ENCODE measurements around the gene PAPOLG.
"Not testable (repeated sequence)": the region's sequence is repeated elsewhere in the genome, so short reads cannot be mapped to it uniquely, and the experiment has no call there.

The PAPOLG gene

GRCh38 chr2:60775048-60775639 is 19.1 kb downstream of the PAPOLG start:
- no peak for DNase-seq

DNA sequence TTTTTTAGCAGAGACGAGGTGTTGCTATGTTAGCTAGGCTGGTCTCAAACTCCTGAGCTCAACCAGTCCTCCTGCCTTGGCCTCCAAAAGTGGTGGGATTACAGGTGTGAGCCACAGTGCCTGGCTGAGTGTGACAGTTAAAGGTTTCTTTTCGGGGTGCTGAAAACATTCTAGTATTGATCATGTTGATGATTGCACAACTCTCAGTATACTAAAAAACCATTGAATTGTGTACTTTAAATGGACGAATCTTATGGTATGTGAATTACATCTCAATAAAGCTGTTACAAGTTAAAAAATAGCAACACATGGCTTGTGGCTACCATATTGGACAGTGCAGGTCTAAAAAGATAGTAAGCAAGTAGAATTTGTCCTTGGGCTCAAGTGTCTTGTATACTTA is 22.3 kb downstream of the PAPOLG start:
- no peak for DNase-seq

DNA sequence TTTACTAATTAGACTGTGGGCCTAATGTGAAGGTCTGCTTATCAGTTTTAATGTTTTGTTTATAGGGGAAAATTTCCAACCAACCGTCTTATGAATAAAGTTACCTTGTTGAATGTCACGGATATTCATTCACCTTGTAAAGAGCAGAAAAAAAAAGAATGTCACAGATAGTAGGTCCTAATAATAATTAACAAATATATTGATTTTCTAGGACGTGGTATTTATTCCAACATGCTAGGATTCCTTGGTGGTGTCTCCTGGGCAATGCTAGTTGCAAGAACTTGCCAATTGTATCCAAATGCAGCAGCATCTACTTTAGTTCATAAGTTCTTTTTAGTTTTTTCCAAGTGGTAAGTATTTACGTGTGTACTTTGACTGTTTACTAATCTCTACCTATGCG is 23.4 kb downstream of the PAPOLG start:
- DNase-seq = no peak

DNA sequence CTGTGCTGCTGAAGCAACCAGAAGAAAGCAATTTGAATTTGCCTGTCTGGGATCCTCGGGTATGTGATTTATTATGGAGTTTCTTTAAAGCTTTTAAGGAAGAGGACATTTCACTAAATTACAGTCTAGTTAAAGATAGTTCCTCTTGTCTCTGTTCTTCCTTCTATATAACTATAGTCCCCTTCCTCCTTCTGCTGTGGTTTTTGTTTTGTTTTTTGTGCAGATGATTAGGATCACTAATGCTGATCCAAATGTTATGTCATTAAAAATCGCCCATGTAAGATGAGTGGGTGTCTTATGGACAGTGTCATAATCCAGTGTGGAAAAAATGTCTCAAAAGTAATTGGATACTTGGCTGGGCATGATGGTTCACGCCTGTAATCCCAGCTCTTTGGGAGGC is 24.7 kb downstream of the PAPOLG start:
- peak; percentile 94 for DNase-seq

GRCh38 chr2:60793169-60793568 is 37.1 kb downstream of the PAPOLG start:
- no peak for DNase-seq

GRCh38 chr2:60794271-60794863 is 38.3 kb downstream of the PAPOLG start:
- peak; percentile 57 for DNase-seq

- peak; percentile 93 for DNase-seq
Observed at GRCh38 chr2:60796573-60797509, 40.8 kb downstream of the PAPOLG start.

- DNase-seq = no peak
Observed at GRCh38 chr2:60804473-60804872, 48.4 kb downstream of the PAPOLG start.

DNA sequence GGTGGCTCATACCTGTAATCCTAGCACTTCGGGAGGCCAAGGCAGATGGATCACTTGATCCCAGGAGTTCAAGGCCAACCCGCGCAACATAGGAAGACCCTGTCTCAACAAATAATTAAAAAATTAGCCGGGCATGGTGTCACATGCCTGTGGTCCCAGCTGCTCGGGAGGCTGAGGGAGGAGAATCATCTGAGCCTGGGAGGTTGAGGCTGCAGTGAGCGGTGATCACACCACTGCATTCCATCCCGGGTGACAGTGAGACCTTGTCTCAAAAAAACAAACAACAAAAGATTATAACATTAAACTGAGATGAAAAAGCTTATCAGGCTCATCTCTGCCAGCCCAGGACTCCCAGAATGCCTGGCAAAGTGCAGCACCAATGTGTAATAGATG is 50.5 kb downstream of the PAPOLG start:
- no peak for DNase-seq

DNA sequence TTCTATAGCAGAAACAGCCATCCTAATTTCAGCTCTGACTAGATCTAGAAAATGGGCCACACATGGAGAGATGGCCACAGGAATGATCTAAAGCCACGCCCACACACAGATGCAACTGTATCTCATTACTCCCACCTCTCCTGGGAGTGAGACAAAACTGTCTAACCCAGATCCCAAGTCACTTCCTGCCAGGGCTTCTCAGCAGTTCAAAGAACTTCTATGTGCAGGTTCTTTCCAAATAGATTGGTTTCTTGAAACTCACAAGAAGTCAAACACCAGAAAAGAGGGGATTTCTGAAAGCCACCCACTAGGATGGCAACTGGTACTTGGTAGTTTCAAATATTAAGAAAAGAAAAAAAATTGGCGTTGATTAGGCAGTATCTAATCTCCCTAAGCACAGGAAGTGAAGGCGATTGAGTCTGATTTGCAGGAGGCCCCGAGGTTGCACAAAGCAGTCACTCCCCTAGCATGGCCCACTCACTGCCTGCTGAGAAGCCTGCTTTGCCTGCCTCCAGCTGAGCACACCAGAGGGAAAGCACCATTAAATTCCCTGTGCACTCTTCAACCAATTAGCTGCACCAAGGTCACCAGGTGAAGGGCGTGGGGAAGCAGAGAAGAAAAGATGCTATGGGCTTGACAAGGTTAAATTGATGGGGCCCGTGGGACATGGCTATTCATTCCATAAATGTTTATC is 51.1 kb downstream of the PAPOLG start:
- DNase-seq = peak; percentile 95

- no peak for DNase-seq
Observed at GRCh38 chr2:60808330-60808801, 52.3 kb downstream of the PAPOLG start.

- DNase-seq = no peak
Observed at GRCh38 chr2:60811491-60812375, 55.7 kb downstream of the PAPOLG start.

- not testable (repeated sequence) for DNase-seq
Observed at GRCh38 chr2:60817191-60817590, 61.1 kb downstream of the PAPOLG start.

GRCh38 chr2:60818272-60818671 is 62.2 kb downstream of the PAPOLG start:
- DNase-seq = peak; percentile 70

GRCh38 chr2:60819155-60819862 is 63.2 kb downstream of the PAPOLG start:
- no peak for DNase-seq

GRCh38 chr2:60819936-60820335 is 63.9 kb downstream of the PAPOLG start:
- DNase-seq = no peak

DNA sequence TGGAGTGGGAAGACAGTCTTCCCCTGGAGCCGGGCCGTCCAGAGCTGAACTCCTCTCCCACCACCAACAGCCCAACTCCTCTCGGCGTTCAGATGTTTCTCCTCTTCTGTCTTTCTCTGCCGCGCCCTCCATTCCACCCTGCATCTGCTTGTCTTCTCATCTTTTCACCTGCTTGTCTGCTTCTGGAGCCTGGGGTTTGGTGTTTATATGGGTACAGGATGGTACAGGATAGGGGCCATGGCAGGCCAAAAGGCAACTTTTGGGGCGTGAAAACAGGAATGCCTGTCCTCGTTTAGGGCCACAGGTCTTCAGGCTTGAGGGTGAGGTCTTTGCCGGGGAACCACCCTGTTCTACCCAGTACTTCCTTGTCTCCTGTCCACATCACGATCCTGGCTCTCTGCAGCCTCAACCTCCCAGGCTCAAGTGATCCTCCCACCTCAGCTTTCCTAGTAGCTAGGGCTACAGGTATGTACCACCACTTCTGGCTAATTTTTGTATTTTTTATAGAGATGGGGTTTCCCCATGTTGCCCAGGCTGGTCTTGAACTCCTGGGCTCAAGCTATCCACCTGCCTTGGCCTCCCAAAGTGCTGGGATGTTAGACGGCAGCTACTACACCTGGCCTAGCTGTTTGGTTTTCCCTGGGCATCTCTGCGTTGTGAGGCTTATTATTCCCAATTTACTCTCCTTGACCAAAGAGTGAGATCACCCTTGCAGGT is 64.5 kb downstream of the PAPOLG start:
- no peak for DNase-seq

DNA sequence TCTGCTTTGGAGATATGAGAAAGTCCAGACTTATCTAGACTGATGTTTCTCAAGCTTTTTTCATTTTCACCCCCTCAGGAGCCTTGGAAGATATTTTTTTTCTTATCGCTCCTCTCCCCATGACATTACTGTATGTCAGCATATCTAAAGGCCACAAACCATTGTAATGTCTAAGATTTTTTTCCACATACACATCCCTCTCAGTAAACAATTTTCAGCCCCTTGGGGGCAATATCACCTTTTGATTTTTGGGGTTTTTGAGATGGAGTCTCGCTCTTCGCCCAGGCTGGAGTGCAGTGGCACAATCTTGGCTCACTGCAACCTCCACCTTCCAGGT is 65.0 kb downstream of the PAPOLG start:
- no peak for DNase-seq

- DNase-seq = peak; percentile 49
Observed at GRCh38 chr2:60821587-60822302, 65.7 kb downstream of the PAPOLG start.

DNA sequence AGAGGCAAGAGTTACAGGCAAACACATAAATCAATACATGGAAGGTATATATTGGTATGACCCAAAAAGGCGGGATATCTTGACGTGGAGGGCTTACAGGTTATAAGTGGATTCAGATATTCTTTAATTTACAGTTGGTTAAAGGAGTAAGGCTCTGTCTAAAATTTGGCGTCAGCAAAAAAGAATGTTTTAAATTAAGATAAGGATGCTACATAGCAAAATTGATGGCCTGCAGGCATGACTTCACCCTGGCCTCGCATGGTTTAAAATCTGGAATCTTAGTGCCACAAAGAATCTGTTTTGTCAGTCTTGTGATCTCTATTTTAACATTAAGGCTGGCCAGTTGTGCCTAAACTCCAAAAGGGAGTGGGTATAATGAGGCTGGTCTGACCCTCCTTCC is 66.9 kb downstream of the PAPOLG start:
- no peak for DNase-seq
